ENCODE data around the gene AKR1A1.

DNA sequence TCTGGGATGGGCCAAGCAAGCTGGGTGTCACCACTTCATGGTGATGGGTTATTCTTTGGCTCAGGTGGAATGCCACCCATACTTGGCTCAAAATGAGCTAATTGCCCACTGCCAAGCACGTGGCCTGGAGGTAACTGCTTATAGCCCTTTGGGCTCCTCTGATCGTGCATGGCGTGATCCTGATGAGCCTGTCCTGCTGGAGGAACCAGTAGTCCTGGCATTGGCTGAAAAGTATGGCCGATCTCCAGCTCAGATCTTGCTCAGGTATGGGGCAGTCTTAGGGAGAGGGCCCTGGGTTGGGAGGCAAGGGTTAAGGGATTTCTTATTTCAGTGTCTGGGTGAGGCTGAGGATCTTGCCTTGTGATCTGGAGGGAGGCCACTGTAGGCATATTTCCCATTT lies 17.8 kb downstream of the AKR1A1 start:
- no peak; the same call in 1 of the 2 replicates for TF ChIP-seq POLR2A (IDR thresholded peaks at IDR 0.05; ENCODE audit: low read depth, low read length)
- TF ChIP-seq TAF1 (IDR thresholded peaks at IDR 0.05; ENCODE audit: borderline replicate concordance, low read depth, low read length) = no peak
- TF ChIP-seq POLR2AphosphoS5 (IDR thresholded peaks at IDR 0.05; ENCODE audit: low read depth, low read length) = no peak; the same call in 1 of the 2 replicates
